H1 (cell line): Measurements from ENCODE around the gene ADCK2. TPM values are rescaled to one million over a fixed set of nuclear protein-coding genes. Genes with fewer than 3 reads are reported as not detected.

ENCODE experiments used
- CTCF ChIA-PET: fragments of 300-600 bp; sonication (Branson Sonifier 250); formaldehyde crosslinking; loops from one replicate; lab custom pipeline; 2021; ENCODE audit not compliant: partially characterized antibody; lab: Charles Lee
- POLR2A ChIA-PET: fragments of 300-600 bp; sonication (Branson Sonifier 250); formaldehyde crosslinking; loops from one replicate; lab custom pipeline; 2021; ENCODE audit warnings: inconsistent platforms; ENCODE audit not compliant: partially characterized antibody; lab: Charles Lee
- DNase-seq, 2 experiments: peaks; one replicate each; pipeline versions ENCODE4 v3.0.0 to v3.0.0-alpha.2; 2010 to 2022; ENCODE audit warnings: low spot score in 2 of 2, low read depth in 1 of 2, mixed read lengths in 1 of 2
- FAIRE-seq: peaks from 2 replicates; lab custom pipeline; 2011; peaks lifted over from hg19 to GRCh38; lab: Jason Lieb, UNC
- H2AFZ ChIP-seq: 2 replicates; pipeline ENCODE4 v1.8.1; 2012; ENCODE audit warnings: low read length, inconsistent platforms
- H2AK5ac ChIP-seq: 2 replicates; pipeline ENCODE4 v1.6.1; 2013; ENCODE audit warnings: low read depth, low read length
- H2BK120ac ChIP-seq: replicated peaks from 2 replicates; pipeline ENCODE3; 2013; ENCODE audit warnings: low read depth, low read length, inconsistent platforms
- H2BK12ac ChIP-seq: 2 replicates; pipeline ENCODE4 v1.6.1; 2013; ENCODE audit warnings: low read depth, low read length
- H2BK15ac ChIP-seq: 2 replicates; pipeline ENCODE4 v1.6.1; 2013; ENCODE audit warnings: low read length
- H2BK20ac ChIP-seq: 2 replicates; pipeline ENCODE4 v1.6.1; 2013; ENCODE audit warnings: low read length
- H2BK5ac ChIP-seq: 2 replicates; pipeline ENCODE4 v1.6.1; 2013; ENCODE audit warnings: low read depth, low read length
- H3K14ac ChIP-seq: 2 replicates; pipeline ENCODE4 v1.6.1; 2013; ENCODE audit warnings: inconsistent platforms; ENCODE audit not compliant: insufficient read length
- H3K18ac ChIP-seq: 2 replicates; pipeline ENCODE4 v1.6.1; 2013; ENCODE audit warnings: low read length; ENCODE audit errors: extremely low read depth
- H3K23ac ChIP-seq: 2 replicates; pipeline ENCODE4 v1.6.1; 2013; ENCODE audit warnings: inconsistent platforms; ENCODE audit not compliant: insufficient read length
- H3K23me2 ChIP-seq: 2 replicates; pipeline ENCODE4 v1.6.1; 2013; ENCODE audit warnings: low read depth, low read length
- H3K27ac ChIP-seq: 2 replicates; pipeline ENCODE4 v1.6.1; 2011; ENCODE audit warnings: low read depth, low read length, inconsistent platforms
- H3K27me3 ChIP-seq, 4 experiments: replicated peaks in 1 of 4; 1 replicate in 1 of 4; 2 replicates in 3 of 4; pipeline versions ENCODE4 v1.6.1 to v1.8.1; 2011 to 2013; ENCODE audit warnings: low read length in 3 of 4, mild to moderate bottlenecking in 3 of 4, inconsistent platforms in 2 of 4, mixed read lengths in 2 of 4, moderate library complexity in 1 of 4; ENCODE audit not compliant: control insufficient read depth in 3 of 4, insufficient read depth in 3 of 4; ENCODE audit errors: extremely low read depth in 1 of 4
- H3K36me3 ChIP-seq, 4 experiments: 2 replicates each; pipeline versions ENCODE4 v1.6.1 to v1.8.1; 2011 to 2013; ENCODE audit warnings: mild to moderate bottlenecking in 4 of 4, low read length in 3 of 4, moderate library complexity in 2 of 4, control low read depth in 1 of 4, inconsistent platforms in 1 of 4; ENCODE audit not compliant: insufficient read depth in 4 of 4, control insufficient read depth in 2 of 4
- H3K4ac ChIP-seq: replicated peaks from 2 replicates; pipeline ENCODE3; 2013; ENCODE audit warnings: low read length, low read depth, mixed read lengths, inconsistent platforms; ENCODE audit not compliant: insufficient read length
- H3K4me1 ChIP-seq, 4 experiments: replicated peaks in 1 of 4; 1 replicate in 1 of 4; 2 replicates in 3 of 4; pipeline versions ENCODE4 v1.6.1 to v1.8.1; 2011 to 2013; ENCODE audit warnings: low read length in 3 of 4, inconsistent platforms in 2 of 4, mixed read lengths in 1 of 4; ENCODE audit not compliant: insufficient read depth in 4 of 4, control insufficient read depth in 3 of 4
- H3K4me2 ChIP-seq, 2 experiments: 2 replicates each; pipeline versions ENCODE4 v1.6.1 to v1.8.1; 2011 to 2013; ENCODE audit warnings: low read depth in 2 of 2, low read length in 2 of 2, control low read depth in 1 of 2, inconsistent platforms in 1 of 2, mild to moderate bottlenecking in 1 of 2; ENCODE audit not compliant: insufficient read depth in 1 of 2
- H3K4me3 ChIP-seq, 4 experiments: fragments of 200-600, 300-600 bp in 1 of 4; sonication (generic), shearing (Covaris generic), sonication (Bioruptor Twin) in 1 of 4; 2 replicates each; pipeline versions ENCODE4 v1.5.1 to v1.8.1; 2011 to 2016; ENCODE audit warnings: low read length in 4 of 4, low read depth in 3 of 4, control low read depth in 2 of 4, inconsistent platforms in 2 of 4, mild to moderate bottlenecking in 2 of 4, mixed read lengths in 1 of 4, moderate library complexity in 1 of 4; ENCODE audit not compliant: insufficient read depth in 2 of 4; ENCODE audit errors: extremely low read depth in 1 of 4
- H3K56ac ChIP-seq: replicated peaks from 2 replicates; pipeline ENCODE3; 2013; ENCODE audit warnings: low read depth, mild to moderate bottlenecking, mixed read lengths, low read length, inconsistent platforms; ENCODE audit not compliant: insufficient read length
- H3K79me1 ChIP-seq: 2 replicates; pipeline ENCODE4 v1.6.1; 2013; ENCODE audit warnings: low read depth, low read length, control low read depth
- H3K79me2 ChIP-seq, 2 experiments: 2 replicates each; pipeline versions ENCODE4 v1.6.1 to v1.8.1; 2012 to 2013; ENCODE audit warnings: low read length in 2 of 2, mild to moderate bottlenecking in 2 of 2, inconsistent platforms in 1 of 2; ENCODE audit not compliant: insufficient read depth in 2 of 2, control insufficient read depth in 1 of 2
- H3K9ac ChIP-seq, 4 experiments: replicated peaks in 1 of 4; 1 replicate in 1 of 4; 2 replicates in 3 of 4; pipeline versions ENCODE4 v1.6.1 to v1.8.1; 2011 to 2013; ENCODE audit warnings: low read depth in 3 of 4, low read length in 3 of 4, control low read depth in 2 of 4, mild to moderate bottlenecking in 2 of 4, moderate library complexity in 2 of 4, inconsistent platforms in 1 of 4; ENCODE audit errors: extremely low read depth in 1 of 4
- H3K9me3 ChIP-seq, 2 experiments: 2 replicates each; pipeline versions ENCODE4 v1.6.1 to v1.8.1; 2012 to 2013; ENCODE audit warnings: mild to moderate bottlenecking in 2 of 2, moderate library complexity in 2 of 2, control low read depth in 1 of 2, inconsistent platforms in 1 of 2, low read depth in 1 of 2, low read length in 1 of 2, mixed read lengths in 1 of 2; ENCODE audit not compliant: insufficient read depth in 2 of 2
- H4K20me1 ChIP-seq, 2 experiments: replicated peaks in 1 of 2; 2 replicates each; pipeline versions ENCODE3 to v1.8.1; 2011 to 2013; ENCODE audit warnings: inconsistent platforms in 2 of 2, low read length in 2 of 2, mild to moderate bottlenecking in 1 of 2; ENCODE audit not compliant: insufficient read depth in 2 of 2, control insufficient read depth in 1 of 2
- H4K5ac ChIP-seq: 2 replicates; pipeline ENCODE4 v1.6.1; 2013; ENCODE audit warnings: low read length, low read depth, mixed read lengths, inconsistent platforms; ENCODE audit not compliant: insufficient read length
- H4K8ac ChIP-seq: 2 replicates; pipeline ENCODE4 v1.8.0; 2013; ENCODE audit warnings: mild to moderate bottlenecking, moderate library complexity, low read length, inconsistent platforms; ENCODE audit not compliant: insufficient read depth; ENCODE audit errors: extremely low read depth
- H4K91ac ChIP-seq: replicated peaks from 2 replicates; pipeline ENCODE3; 2013; ENCODE audit warnings: low read length, mixed read lengths, inconsistent platforms; ENCODE audit not compliant: insufficient read length
- CREB1 ChIP-seq: IDR thresholded peaks from 2 replicates; pipeline ENCODE4 v1.6.1; 2012; ENCODE audit warnings: inconsistent platforms
- RAD21 ChIP-seq, 2 experiments: IDR thresholded peaks in 1 of 2; conservative IDR thresholded peaks in 1 of 2; 2 replicates each; pipeline ENCODE4 v1.6.1; 2011; ENCODE audit warnings: low read depth in 2 of 2, low read length in 2 of 2, improper control_type of control experiment in 1 of 2, inconsistent platforms in 1 of 2, mild to moderate bottlenecking in 1 of 2, moderate library complexity in 1 of 2
- WGBS, 2 experiments: shearing (Covaris generic) in 1 of 2; methylation state at CpG; one replicate each; pipeline versions ENCODE4 v1.1.6 to v1.1.7; 2013 to 2015; ENCODE audit warnings: low lambda C conversion rate in 2 of 2, mixed read lengths in 2 of 2, inconsistent platforms in 1 of 2, low coverage in 1 of 2, missing lambda C conversion rate in 1 of 2; ENCODE audit not compliant: insufficient replicate concordance in 2 of 2, insufficient coverage in 1 of 2, insufficient read length in 1 of 2; ENCODE audit errors: extremely low coverage in 1 of 2, missing lambda C conversion rate in 1 of 2; 5-methylcytosine and 5-hydroxymethylcytosine counted together
- polyA plus RNA-seq, 7 experiments: library from polyadenylated mRNA; depleted of rRNA in 3 of 7; stranded (reverse) in 5 of 7; unstranded in 2 of 7; fragments of >200 nt in 5 of 7; fragments of 200-250 nt in 2 of 7; gene quantifications; 1 replicate in 5 of 7; 2 replicates in 1 of 7; 4 replicates in 1 of 7; pipeline versions ENCODE4 v1.2.1 to v1.2.3, GENCODE V29; 2011 to 2013; ENCODE audit warnings: missing spikeins in 2 of 7, mixed read lengths in 2 of 7
- total RNA-seq: library from RNA; stranded (reverse); fragmentation: NEBNext Ultra II Directional; extraction: Animal tissue kit (Norgen Biotek cat#: 25700); gene quantifications from 2 replicates; pipeline ENCODE4 v1.2.1, GENCODE V29; 2021
- TF ChIP-seq, protein P1 (sequence below): IDR thresholded peaks from 2 replicates; pipeline ENCODE4 v1.6.1; 2012; ENCODE audit warnings: inconsistent platforms
- TF ChIP-seq, protein P2 (sequence below), 3 experiments: IDR thresholded peaks; 1 replicate in 2 of 3; 2 replicates in 1 of 3; pipeline versions ENCODE4 v1.5.1 to v1.6.1; 2011; ENCODE audit warnings: low read length in 3 of 3, mild to moderate bottlenecking in 3 of 3, inconsistent platforms in 2 of 3, low read depth in 1 of 3, moderate library complexity in 1 of 3; ENCODE audit not compliant: insufficient read depth in 1 of 3; ENCODE audit errors: control extremely low read depth in 1 of 3

ADCK2 gene
- total and polyA plus RNA-seq, 2 of the 8 experiments (the other 6 are each of a cell fraction or from before 2014, with no cell fraction given) = 6.9 to 11.7 TPM

DNA sequence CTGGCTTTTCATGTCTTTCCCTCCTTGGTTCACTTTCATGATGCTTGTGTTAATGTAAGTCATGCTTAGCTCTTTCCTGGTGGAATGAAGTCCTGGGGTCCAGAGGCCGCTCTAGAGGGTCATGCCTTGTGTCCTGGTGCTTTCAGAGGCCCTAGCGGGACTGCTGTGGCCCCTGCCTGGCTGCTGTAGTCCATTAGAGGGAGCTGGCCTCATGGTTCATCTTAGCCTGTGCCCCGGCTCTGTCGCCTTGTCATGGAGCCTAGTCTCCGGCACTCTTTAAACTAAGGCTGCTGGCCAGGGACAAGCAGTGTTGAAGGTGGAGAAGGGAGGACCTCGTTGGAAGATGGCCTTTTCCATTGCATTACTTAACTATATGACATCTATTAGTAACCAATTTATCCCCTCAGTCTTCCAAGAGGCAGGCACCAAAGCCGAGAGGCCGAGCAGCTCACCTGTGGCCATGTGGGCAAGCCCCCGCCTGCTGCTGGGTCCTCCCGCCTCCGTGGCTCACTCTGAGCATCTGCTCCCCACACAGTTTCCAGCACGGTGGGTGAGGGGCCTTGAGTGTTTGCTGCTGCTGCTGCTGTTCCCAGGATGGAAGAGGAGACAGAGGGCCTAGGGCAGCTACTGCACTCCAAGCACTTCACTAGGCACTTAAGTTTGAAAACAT, 18.8 kb downstream of the ADCK2 start:
- no peaks in the 10 kb centered on the region for H3K79me1 ChIP-seq
- H4K5ac ChIP-seq = no peak overlapping the region
- H3K79me2 ChIP-seq = no peaks in the 10 kb centered on the region
- no peaks in the 10 kb centered on the region for H4K20me1 ChIP-seq
- no peak overlapping the region for H3K23ac ChIP-seq
- DNase-seq (no peak), FAIRE-seq (no peak)
- no peak overlapping the region for H2BK12ac ChIP-seq
- H3K27ac ChIP-seq = no peak overlapping the region
- no peak overlapping the region for H3K14ac ChIP-seq
- no peak overlapping the region for H3K18ac ChIP-seq
- no peak overlapping the region for H4K91ac ChIP-seq
- 91% methylated on average over 12 of the region's 12 CpGs; no CpG with 5 or more reads in 1 of the 2 experiments for WGBS, 2 experiments
- no peak overlapping the region for H4K8ac ChIP-seq
- no peak overlapping the region for H2BK15ac ChIP-seq
- H3K23me2 ChIP-seq = no peaks in the 10 kb centered on the region; the same call in 1 of the 2 replicates
- no peak overlapping the region for H2AK5ac ChIP-seq
- no peaks in the 10 kb centered on the region for H3K27me3 ChIP-seq
- H3K4me1 ChIP-seq = peaks cover 0 to 3% (median 1%) of the 10 kb centered on the region in 4 experiments; a peak in 2 of 7 replicates
- POLR2A ChIA-PET = interaction anchor here (0.6 to 0.7 kb wide), 2 partner anchors 52 to 83 kb away, joined by 3 read pairs; no protein-coding TSS in a partner anchor
- CTCF ChIA-PET = interaction anchor here (0.5 to 4.9 kb wide), 14 partner anchors 10 to 551 kb away, joined by 3 to 22 read pairs (median 4); no protein-coding TSS in a partner anchor
- TF ChIP-seq, protein P1, sequence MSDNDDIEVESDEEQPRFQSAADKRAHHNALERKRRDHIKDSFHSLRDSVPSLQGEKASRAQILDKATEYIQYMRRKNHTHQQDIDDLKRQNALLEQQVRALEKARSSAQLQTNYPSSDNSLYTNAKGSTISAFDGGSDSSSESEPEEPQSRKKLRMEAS = no peak
- TF ChIP-seq RAD21 (IDR thresholded peaks at IDR 0.05 in 1 of 2, conservative IDR thresholded peaks at IDR 0.05 in 1 of 2; ENCODE audit: low read depth in 2 of 2, low read length in 2 of 2) (peak; percentile 57 to 71), CREB1 (no peak)
- TF ChIP-seq, protein P2, sequence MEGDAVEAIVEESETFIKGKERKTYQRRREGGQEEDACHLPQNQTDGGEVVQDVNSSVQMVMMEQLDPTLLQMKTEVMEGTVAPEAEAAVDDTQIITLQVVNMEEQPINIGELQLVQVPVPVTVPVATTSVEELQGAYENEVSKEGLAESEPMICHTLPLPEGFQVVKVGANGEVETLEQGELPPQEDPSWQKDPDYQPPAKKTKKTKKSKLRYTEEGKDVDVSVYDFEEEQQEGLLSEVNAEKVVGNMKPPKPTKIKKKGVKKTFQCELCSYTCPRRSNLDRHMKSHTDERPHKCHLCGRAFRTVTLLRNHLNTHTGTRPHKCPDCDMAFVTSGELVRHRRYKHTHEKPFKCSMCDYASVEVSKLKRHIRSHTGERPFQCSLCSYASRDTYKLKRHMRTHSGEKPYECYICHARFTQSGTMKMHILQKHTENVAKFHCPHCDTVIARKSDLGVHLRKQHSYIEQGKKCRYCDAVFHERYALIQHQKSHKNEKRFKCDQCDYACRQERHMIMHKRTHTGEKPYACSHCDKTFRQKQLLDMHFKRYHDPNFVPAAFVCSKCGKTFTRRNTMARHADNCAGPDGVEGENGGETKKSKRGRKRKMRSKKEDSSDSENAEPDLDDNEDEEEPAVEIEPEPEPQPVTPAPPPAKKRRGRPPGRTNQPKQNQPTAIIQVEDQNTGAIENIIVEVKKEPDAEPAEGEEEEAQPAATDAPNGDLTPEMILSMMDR (IDR thresholded peaks at IDR 0.05; ENCODE audit: control extremely low read depth in 1 of 3, insufficient read depth in 1 of 3, low read depth in 1 of 3, low read length in 3 of 3) = peak; percentile 50 to 67 (median 61)
- H3K9ac ChIP-seq = no peak overlapping the region
- no peak overlapping the region for H2BK120ac ChIP-seq
- no peak overlapping the region for H3K4me3 ChIP-seq
- no peak overlapping the region for H2BK20ac ChIP-seq
- H2BK5ac ChIP-seq = no peak overlapping the region
- no peak overlapping the region for H3K4ac ChIP-seq
- H3K36me3 ChIP-seq = no peaks in the 10 kb centered on the region; a peak in 1 of 8 replicates
- H3K4me2 ChIP-seq = no peak overlapping the region
- H3K56ac ChIP-seq = no peak overlapping the region
- no peaks in the 10 kb centered on the region for H3K9me3 ChIP-seq
- H2AFZ ChIP-seq = no peak overlapping the region
